Mesendoderm (in vitro differentiated cells): ENCODE data around the gene ISM1.

ENCODE experiments used
- DNase-seq: peaks from one replicate; pipeline ENCODE4 v3.0.0; 2013
- H2AK5ac ChIP-seq: 2 replicates; pipeline ENCODE4 v1.6.1; 2013; ENCODE audit warnings: low read length, inconsistent platforms
- H2BK120ac ChIP-seq: 2 replicates; pipeline ENCODE4 v1.6.1; 2013; ENCODE audit warnings: low read depth, mild to moderate bottlenecking, low read length, moderate library complexity, mixed read lengths
- H2BK15ac ChIP-seq: replicated peaks from 2 replicates; pipeline ENCODE4 v1.6.1; 2013; ENCODE audit warnings: low read depth, mild to moderate bottlenecking, moderate library complexity
- H2BK5ac ChIP-seq: 2 replicates; pipeline ENCODE4 v1.6.1; 2013; ENCODE audit warnings: low read length, inconsistent platforms
- H3K18ac ChIP-seq: 2 replicates; pipeline ENCODE4 v1.6.1; 2013; ENCODE audit warnings: mild to moderate bottlenecking, low read length, mixed read lengths
- H3K23ac ChIP-seq: one replicate; pipeline ENCODE4 v1.6.1; 2013; ENCODE audit warnings: low read length
- H3K27ac ChIP-seq: 2 replicates; pipeline ENCODE4 v1.5.1; 2013; ENCODE audit warnings: low read depth, mild to moderate bottlenecking, inconsistent platforms, low read length, moderate library complexity
- H3K27me3 ChIP-seq: 2 replicates; pipeline ENCODE4 v1.6.1; 2013; ENCODE audit warnings: low read length, control low read depth, mild to moderate bottlenecking, inconsistent platforms; ENCODE audit not compliant: insufficient read depth, poor library complexity
- H3K36me3 ChIP-seq: 2 replicates; pipeline ENCODE4 v1.6.1; 2013; ENCODE audit warnings: low read length, inconsistent platforms; ENCODE audit not compliant: control insufficient read depth, insufficient read depth
- H3K4ac ChIP-seq: one replicate; pipeline ENCODE4 v1.6.1; 2013; ENCODE audit warnings: low read depth, mild to moderate bottlenecking, low read length, moderate library complexity
- H3K4me1 ChIP-seq: 2 replicates; pipeline ENCODE4 v1.6.1; 2013; ENCODE audit warnings: low read depth, low read length, inconsistent platforms; ENCODE audit not compliant: control insufficient read depth
- H3K4me2 ChIP-seq: 2 replicates; pipeline ENCODE4 v1.6.1; 2013; ENCODE audit warnings: low read length
- H3K4me3 ChIP-seq: 2 replicates; pipeline ENCODE4 v1.5.1; 2013; ENCODE audit warnings: mild to moderate bottlenecking, low read length
- H3K56ac ChIP-seq: one replicate; pipeline ENCODE4 v1.6.1; 2013; ENCODE audit warnings: low read length
- H3K79me1 ChIP-seq: 2 replicates; pipeline ENCODE4 v1.6.1; 2013; ENCODE audit warnings: low read length, inconsistent platforms
- H3K79me2 ChIP-seq: 2 replicates; pipeline ENCODE4 v1.6.1; 2013; ENCODE audit warnings: mild to moderate bottlenecking, low read length; ENCODE audit not compliant: control insufficient read depth, insufficient read depth
- H3K9ac ChIP-seq: 2 replicates; pipeline ENCODE4 v1.6.1; 2013; ENCODE audit warnings: low read length, inconsistent platforms
- H4K5ac ChIP-seq: one replicate; pipeline ENCODE4 v1.6.1; 2013; ENCODE audit warnings: low read length
- H4K8ac ChIP-seq: one replicate; pipeline ENCODE4 v1.6.1; 2013; ENCODE audit warnings: low read depth, mild to moderate bottlenecking, control low read depth, low read length, moderate library complexity
- WGBS: extraction: QIAGEN DNeasy Blood & Tissue Kit; methylation state at CpG from one replicate; pipeline ENCODE4 v1.1.7; 2013; ENCODE audit warnings: low lambda C conversion rate, missing lambda C conversion rate; ENCODE audit not compliant: insufficient coverage; ENCODE audit errors: extremely low coverage; 5-methylcytosine and 5-hydroxymethylcytosine counted together

The ISM1 gene

DNA sequence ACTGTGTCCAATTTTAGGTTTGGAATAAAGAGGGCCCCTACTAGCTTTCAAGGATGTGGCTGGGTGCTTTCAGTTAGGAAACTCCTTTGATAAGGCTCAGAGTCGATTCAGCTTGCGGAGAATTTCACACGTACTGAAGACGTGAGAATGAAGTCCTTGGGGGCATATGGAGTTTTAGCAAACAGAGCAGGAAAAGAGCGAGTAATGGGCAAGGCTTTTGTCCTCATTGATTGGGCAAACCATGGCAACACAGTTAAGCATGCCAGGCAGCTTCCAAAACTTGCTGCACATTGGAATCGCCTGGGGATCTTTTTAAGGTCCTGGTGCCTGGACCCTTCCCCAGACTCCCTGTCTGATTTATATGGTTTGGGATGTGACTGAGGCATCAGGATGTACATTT lies 29.2 kb downstream of the ISM1 start:
- DNase-seq: peak; percentile 94
- Histone ChIP-seq H3K18ac (no peak overlapping the region), H4K5ac (no peak overlapping the region), H2AK5ac (no peak overlapping the region), H3K27me3 (no peaks in the 10 kb centered on the region), H3K9ac (no peak overlapping the region), H3K27ac (no peak overlapping the region), H3K4me1 (peaks cover 6% of the 10 kb centered on the region), H2BK5ac (no peak overlapping the region), H3K4me3 (no peak overlapping the region), H2BK120ac (no peak overlapping the region), H3K4me2 (no peak overlapping the region), H4K8ac (no peak overlapping the region), H3K4ac (no peak overlapping the region), H3K23ac (no peak overlapping the region), H3K36me3 (no peaks in the 10 kb centered on the region), H2BK15ac (no peak overlapping the region), H3K79me1 (no peaks in the 10 kb centered on the region), H3K56ac (no peak overlapping the region), H3K79me2 (no peaks in the 10 kb centered on the region)
- no CpG with 5 or more reads among the region's 6 CpGs for WGBS

DNA sequence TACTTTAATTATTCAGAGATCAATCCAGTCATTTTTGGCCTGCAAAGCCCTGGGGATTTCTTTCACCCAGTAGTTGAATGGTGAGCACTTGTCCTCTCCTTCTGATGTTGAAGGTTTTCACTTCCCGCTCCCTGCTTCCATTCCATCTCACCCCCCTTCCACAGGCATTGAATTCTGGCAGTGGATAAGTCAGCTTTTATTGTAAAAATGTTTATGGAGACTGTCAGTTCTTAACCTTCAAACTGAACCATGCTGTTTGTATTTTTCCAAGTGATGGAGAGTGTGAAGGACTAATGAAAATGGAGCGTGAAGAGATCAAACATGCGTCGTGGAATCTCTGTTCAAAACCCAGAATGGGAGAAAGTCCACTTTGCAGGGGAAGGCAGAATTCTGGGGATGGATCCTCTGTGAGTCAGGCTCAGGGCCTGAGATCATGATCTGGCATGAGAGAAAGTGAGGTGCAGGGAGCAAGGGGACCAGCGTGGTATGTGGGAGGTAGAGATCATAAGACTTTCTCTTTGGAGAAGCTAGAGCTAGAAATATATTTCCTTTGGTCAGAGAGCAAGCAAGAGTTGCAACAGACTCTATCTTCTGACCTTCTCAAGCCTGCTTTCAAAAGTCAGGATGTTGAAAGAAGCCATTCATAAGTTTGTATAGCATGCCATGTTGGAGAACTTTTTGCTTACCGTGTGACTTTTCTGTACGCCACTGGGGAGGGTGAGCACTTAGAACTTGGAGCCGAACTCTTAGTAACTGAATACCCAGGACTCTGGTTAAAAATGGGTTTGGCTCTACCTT lies 30.2 kb downstream of the ISM1 start:
- H4K5ac ChIP-seq: no peak overlapping the region
- H3K4me3 ChIP-seq: no peak overlapping the region
- no peak overlapping the region for H4K8ac ChIP-seq
- H3K4me2 ChIP-seq: no peak overlapping the region
- H3K18ac ChIP-seq: no peak overlapping the region
- H2BK120ac ChIP-seq: no peak overlapping the region
- no peak overlapping the region for H3K9ac ChIP-seq
- no peak overlapping the region for H3K56ac ChIP-seq
- no peaks in the 10 kb centered on the region for H3K79me1 ChIP-seq
- no peaks in the 10 kb centered on the region for H3K27me3 ChIP-seq
- no peak overlapping the region for H2BK15ac ChIP-seq
- H3K27ac ChIP-seq: no peak overlapping the region
- H2BK5ac ChIP-seq: no peak overlapping the region
- H3K79me2 ChIP-seq: no peaks in the 10 kb centered on the region
- no peaks in the 10 kb centered on the region for H3K36me3 ChIP-seq
- H2AK5ac ChIP-seq: no peak overlapping the region
- H3K4me1 ChIP-seq: peaks cover 6% of the 10 kb centered on the region
- DNase-seq: no peak
- no peak overlapping the region for H3K23ac ChIP-seq
- no CpG with 5 or more reads among the region's 8 CpGs for WGBS
- no peak overlapping the region for H3K4ac ChIP-seq

DNA sequence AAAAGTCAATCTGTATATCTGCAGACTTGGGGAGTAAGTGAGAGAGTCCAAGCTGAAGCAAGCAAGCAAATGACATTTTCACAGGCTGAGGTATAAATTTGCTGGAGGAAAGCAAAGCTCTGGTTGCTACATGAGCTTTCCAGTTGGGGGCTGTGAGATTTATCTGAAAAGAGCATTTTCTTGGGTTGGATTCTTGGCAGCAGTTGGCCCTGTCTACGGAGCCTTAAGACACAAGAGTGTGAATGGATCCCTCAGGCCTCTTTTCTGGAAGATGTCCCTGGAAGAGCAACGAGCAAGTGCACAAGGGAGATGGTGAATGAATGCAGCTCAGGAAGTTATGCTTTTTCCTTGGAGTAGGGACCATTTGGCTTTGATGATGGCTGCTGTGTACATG lies 30.8 kb downstream of the ISM1 start:
- no peak overlapping the region for H3K4me2 ChIP-seq
- no peak overlapping the region for H4K5ac ChIP-seq
- no peak for DNase-seq
- no peaks in the 10 kb centered on the region for H3K27me3 ChIP-seq
- H3K56ac ChIP-seq: no peak overlapping the region
- H3K9ac ChIP-seq: no peak overlapping the region
- H2BK15ac ChIP-seq: no peak overlapping the region
- no peak overlapping the region for H4K8ac ChIP-seq
- H3K4me1 ChIP-seq: peaks cover 6% of the 10 kb centered on the region
- no peaks in the 10 kb centered on the region for H3K79me2 ChIP-seq
- H3K27ac ChIP-seq: no peak overlapping the region
- no peak overlapping the region for H3K18ac ChIP-seq
- no peak overlapping the region for H3K4me3 ChIP-seq
- no peak overlapping the region for H2AK5ac ChIP-seq
- no peak overlapping the region for H2BK5ac ChIP-seq
- no peak overlapping the region for H2BK120ac ChIP-seq
- H3K23ac ChIP-seq: no peak overlapping the region
- no CpG with 5 or more reads among the region's 2 CpGs for WGBS
- H3K79me1 ChIP-seq: no peaks in the 10 kb centered on the region
- H3K4ac ChIP-seq: no peak overlapping the region
- H3K36me3 ChIP-seq: no peaks in the 10 kb centered on the region

GRCh38 chr20:13255356-13255755 lies 34.3 kb downstream of the ISM1 start:
- no peaks in the 10 kb centered on the region for H3K36me3 ChIP-seq
- H3K27ac ChIP-seq: no peak overlapping the region
- no peak overlapping the region for H2BK5ac ChIP-seq
- no peaks in the 10 kb centered on the region for H3K79me1 ChIP-seq
- WGBS: no CpG with 5 or more reads among the region's 1 CpG
- H2BK15ac ChIP-seq: no peak overlapping the region
- no peak for DNase-seq
- H3K9ac ChIP-seq: no peak overlapping the region
- H2BK120ac ChIP-seq: no peak overlapping the region
- H3K4me1 ChIP-seq: peaks cover 2% of the 10 kb centered on the region
- no peaks in the 10 kb centered on the region for H3K79me2 ChIP-seq
- H3K27me3 ChIP-seq: no peaks in the 10 kb centered on the region
- H3K4me3 ChIP-seq: no peak overlapping the region
- no peak overlapping the region for H4K5ac ChIP-seq
- H3K56ac ChIP-seq: no peak overlapping the region
- no peak overlapping the region for H3K4me2 ChIP-seq
- H3K18ac ChIP-seq: no peak overlapping the region
- H3K23ac ChIP-seq: no peak overlapping the region
- H3K4ac ChIP-seq: no peak overlapping the region
- no peak overlapping the region for H4K8ac ChIP-seq
- H2AK5ac ChIP-seq: no peak overlapping the region

DNA sequence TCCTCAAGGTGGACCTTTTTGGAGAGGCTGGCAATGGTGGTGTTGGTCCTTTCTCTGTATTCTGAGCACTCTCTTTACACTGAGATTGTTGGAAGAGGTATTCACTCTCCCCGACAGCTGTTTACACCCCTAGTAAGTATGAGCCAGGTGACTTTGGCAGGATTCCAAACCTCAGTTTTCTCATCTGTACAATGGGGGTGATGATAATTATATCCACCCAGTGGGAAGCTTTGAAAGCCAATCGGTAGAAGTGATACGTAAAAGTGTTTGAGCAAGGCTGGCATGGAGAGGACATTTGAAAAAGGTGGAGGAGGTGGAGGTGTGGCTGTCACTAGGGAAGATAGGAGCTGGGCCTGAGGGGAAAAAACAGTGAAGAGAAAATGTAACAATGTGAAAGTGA lies 35.5 kb downstream of the ISM1 start:
- Histone ChIP-seq H2BK15ac (no peak overlapping the region), H3K27ac (no peak overlapping the region), H3K9ac (no peak overlapping the region), H3K56ac (no peak overlapping the region), H3K4ac (no peak overlapping the region), H3K36me3 (no peaks in the 10 kb centered on the region), H3K4me1 (no peaks in the 10 kb centered on the region), H2AK5ac (no peak overlapping the region), H2BK5ac (no peak overlapping the region), H3K79me2 (no peaks in the 10 kb centered on the region), H3K4me2 (no peak overlapping the region), H3K18ac (no peak overlapping the region), H3K79me1 (no peaks in the 10 kb centered on the region), H4K5ac (no peak overlapping the region), H4K8ac (no peak overlapping the region), H3K27me3 (no peaks in the 10 kb centered on the region), H3K4me3 (no peak overlapping the region), H3K23ac (no peak overlapping the region), H2BK120ac (no peak overlapping the region)
- no CpG with 5 or more reads among the region's 3 CpGs for WGBS
- no peak for DNase-seq

GRCh38 chr20:13259921-13260320 lies 38.8 kb downstream of the ISM1 start:
- Histone ChIP-seq H2BK15ac (no peak overlapping the region), H3K4me3 (no peak overlapping the region), H3K23ac (no peak overlapping the region), H3K4me1 (peaks cover 4% of the 10 kb centered on the region), H3K18ac (no peak overlapping the region), H3K36me3 (no peaks in the 10 kb centered on the region), H3K56ac (no peak overlapping the region), H2AK5ac (no peak overlapping the region), H2BK120ac (no peak overlapping the region), H3K4me2 (no peak overlapping the region), H3K4ac (no peak overlapping the region), H3K9ac (no peak overlapping the region), H4K8ac (no peak overlapping the region), H3K79me2 (no peaks in the 10 kb centered on the region), H3K79me1 (no peaks in the 10 kb centered on the region), H4K5ac (no peak overlapping the region), H2BK5ac (no peak overlapping the region), H3K27me3 (no peaks in the 10 kb centered on the region), H3K27ac (no peak overlapping the region)
- WGBS: no CpG with 5 or more reads among the region's 3 CpGs
- no peak for DNase-seq
